DOHH2 (cell line): Measurements from ENCODE around the gene CFAP92.

Source experiments
- H3F3A ChIP-seq: fragments of 200-600 bp; sonication (generic), shearing (Covaris generic); 2 replicates; pipeline ENCODE4 v1.6.0; 2016; ENCODE audit warnings: antibody characterized with exemption, mild to moderate bottlenecking; ENCODE audit not compliant: control insufficient read depth, insufficient read depth
- H3K27ac ChIP-seq: fragments of 200-600 bp; sonication (generic); 2 replicates; pipeline ENCODE4 v1.5.1; 2014; ENCODE audit warnings: low read depth, mild to moderate bottlenecking, low read length, moderate library complexity
- H3K27me3 ChIP-seq: fragments of 200-600 bp; sonication (generic); 2 replicates; pipeline ENCODE4 v1.6.1; 2014; ENCODE audit warnings: mild to moderate bottlenecking, low read length, mixed read lengths; ENCODE audit not compliant: control insufficient read depth
- H3K36me3 ChIP-seq: fragments of 200-600 bp; sonication (generic); 2 replicates; pipeline ENCODE4 v1.6.1; 2014; ENCODE audit warnings: mild to moderate bottlenecking, low read length, moderate library complexity, mixed read lengths; ENCODE audit not compliant: control insufficient read depth
- H3K4me1 ChIP-seq: fragments of 200-600 bp; sonication (generic); 2 replicates; pipeline ENCODE4 v1.6.1; 2014; ENCODE audit warnings: mild to moderate bottlenecking, low read length, mixed read lengths; ENCODE audit not compliant: control insufficient read depth
- H3K4me2 ChIP-seq: fragments of 200-600 bp; sonication (generic); 2 replicates; pipeline ENCODE4 v1.6.0; 2014; ENCODE audit warnings: mild to moderate bottlenecking, low read length, moderate library complexity
- H3K4me3 ChIP-seq: fragments of 200-600 bp; sonication (generic); 2 replicates; pipeline ENCODE4 v1.5.1; 2014; ENCODE audit warnings: mild to moderate bottlenecking, low read length, mixed read lengths
- H3K79me2 ChIP-seq: fragments of 200-600 bp; sonication (generic); 2 replicates; pipeline ENCODE4 v1.6.1; 2014; ENCODE audit warnings: mild to moderate bottlenecking, low read length, mixed read lengths; ENCODE audit not compliant: control insufficient read depth
- H3K9me2 ChIP-seq: fragments of 200-600 bp; sonication (generic); replicated peaks from 2 replicates; pipeline ENCODE4 v1.6.1; 2014; ENCODE audit warnings: mild to moderate bottlenecking, low read length, mixed read lengths; ENCODE audit not compliant: control insufficient read depth
- H3K9me3 ChIP-seq: fragments of 200-600 bp; sonication (generic); 2 replicates; pipeline ENCODE4 v1.6.1; 2014; ENCODE audit warnings: antibody characterized with exemption, low read length, mixed read lengths; ENCODE audit not compliant: control insufficient read depth, insufficient read depth
- H4K20me1 ChIP-seq: fragments of 200-600 bp; sonication (generic); 2 replicates; pipeline ENCODE4 v1.6.0; 2014; ENCODE audit warnings: low read depth, mild to moderate bottlenecking, antibody characterized with exemption, low read length, moderate library complexity; ENCODE audit not compliant: control insufficient read depth, insufficient read depth
- EZH2phosphoT487 ChIP-seq: fragments of 200-600 bp; sonication (generic); IDR thresholded peaks from 2 replicates; pipeline ENCODE4 v1.6.1; 2017; ENCODE audit warnings: borderline replicate concordance, mild to moderate bottlenecking, antibody characterized with exemption, low read length, moderate library complexity, mixed read lengths
- TF ChIP-seq, protein P1 (sequence below): fragments of 200-600 bp; sonication (generic); IDR thresholded peaks from one replicate; pipeline ENCODE4 v1.5.1; 2014; ENCODE audit warnings: antibody characterized with exemption, mild to moderate bottlenecking, low read depth, low read length; ENCODE audit not compliant: poor library complexity, severe bottlenecking

Gene CFAP92

DNA sequence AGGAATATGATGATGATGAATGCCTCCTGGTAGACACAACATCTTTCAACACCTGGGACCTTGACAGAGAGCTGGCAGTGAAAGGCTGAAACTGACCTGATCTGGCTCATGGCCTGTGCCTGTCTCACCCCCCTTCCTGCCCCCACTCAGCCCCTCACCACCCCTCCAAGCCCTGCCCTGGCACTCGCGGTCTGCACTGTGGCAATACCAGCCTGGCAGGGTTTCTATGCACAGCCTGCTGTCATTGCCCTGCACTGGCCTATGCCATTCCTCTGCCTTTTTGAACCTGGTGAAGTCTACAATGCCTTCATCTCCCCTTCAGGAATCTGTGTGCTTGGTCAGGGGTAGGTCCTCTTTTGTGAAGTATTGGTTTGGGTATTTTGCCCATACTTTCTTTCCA, 58.0 kb downstream of the CFAP92 start:
- H3K9me2 ChIP-seq = no peaks in the 10 kb centered on the region
- TF ChIP-seq EZH2phosphoT487 = no peak
- TF ChIP-seq, protein P1, sequence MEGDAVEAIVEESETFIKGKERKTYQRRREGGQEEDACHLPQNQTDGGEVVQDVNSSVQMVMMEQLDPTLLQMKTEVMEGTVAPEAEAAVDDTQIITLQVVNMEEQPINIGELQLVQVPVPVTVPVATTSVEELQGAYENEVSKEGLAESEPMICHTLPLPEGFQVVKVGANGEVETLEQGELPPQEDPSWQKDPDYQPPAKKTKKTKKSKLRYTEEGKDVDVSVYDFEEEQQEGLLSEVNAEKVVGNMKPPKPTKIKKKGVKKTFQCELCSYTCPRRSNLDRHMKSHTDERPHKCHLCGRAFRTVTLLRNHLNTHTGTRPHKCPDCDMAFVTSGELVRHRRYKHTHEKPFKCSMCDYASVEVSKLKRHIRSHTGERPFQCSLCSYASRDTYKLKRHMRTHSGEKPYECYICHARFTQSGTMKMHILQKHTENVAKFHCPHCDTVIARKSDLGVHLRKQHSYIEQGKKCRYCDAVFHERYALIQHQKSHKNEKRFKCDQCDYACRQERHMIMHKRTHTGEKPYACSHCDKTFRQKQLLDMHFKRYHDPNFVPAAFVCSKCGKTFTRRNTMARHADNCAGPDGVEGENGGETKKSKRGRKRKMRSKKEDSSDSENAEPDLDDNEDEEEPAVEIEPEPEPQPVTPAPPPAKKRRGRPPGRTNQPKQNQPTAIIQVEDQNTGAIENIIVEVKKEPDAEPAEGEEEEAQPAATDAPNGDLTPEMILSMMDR = no peak
- H3K4me1 ChIP-seq = no peaks in the 10 kb centered on the region
- H3K4me3 ChIP-seq = no peak overlapping the region
- H3F3A ChIP-seq = no peaks in the 10 kb centered on the region
- H3K4me2 ChIP-seq = no peak overlapping the region
- H3K27ac ChIP-seq = no peak overlapping the region
- H3K79me2 ChIP-seq = no peaks in the 10 kb centered on the region
- H3K27me3 ChIP-seq = peaks cover 5% of the 10 kb centered on the region
- no peaks in the 10 kb centered on the region for H4K20me1 ChIP-seq
- no peaks in the 10 kb centered on the region for H3K9me3 ChIP-seq
- no peaks in the 10 kb centered on the region for H3K36me3 ChIP-seq

DNA sequence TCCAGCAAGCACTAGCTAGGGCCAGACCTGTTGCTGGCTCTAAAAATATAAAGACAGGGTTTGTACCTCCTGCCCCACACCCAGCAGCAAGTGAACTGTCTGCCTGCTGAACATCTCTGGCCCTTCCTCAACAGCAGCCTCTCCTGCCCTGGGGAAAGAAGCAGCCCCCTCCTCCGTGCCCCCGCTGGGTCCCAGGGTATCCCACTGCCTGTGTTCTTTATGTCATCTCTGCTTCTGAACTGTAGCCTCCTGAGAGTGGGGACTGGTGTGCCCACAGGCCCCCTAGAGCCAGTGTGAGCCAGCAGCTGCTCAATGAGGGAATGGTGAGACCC, 60.0 kb downstream of the CFAP92 start:
- Histone ChIP-seq H3K4me2 (no peak overlapping the region), H3K4me3 (no peak overlapping the region), H3K27me3 (no peaks in the 10 kb centered on the region; the same call in 1 of the 2 replicates), H3K79me2 (no peaks in the 10 kb centered on the region), H3K36me3 (no peaks in the 10 kb centered on the region), H3F3A (no peaks in the 10 kb centered on the region), H3K9me3 (no peaks in the 10 kb centered on the region), H3K4me1 (no peaks in the 10 kb centered on the region), H3K9me2 (no peaks in the 10 kb centered on the region), H3K27ac (no peak overlapping the region), H4K20me1 (no peaks in the 10 kb centered on the region)
- no peak for TF ChIP-seq EZH2phosphoT487
- TF ChIP-seq, protein P1 = no peak

DNA sequence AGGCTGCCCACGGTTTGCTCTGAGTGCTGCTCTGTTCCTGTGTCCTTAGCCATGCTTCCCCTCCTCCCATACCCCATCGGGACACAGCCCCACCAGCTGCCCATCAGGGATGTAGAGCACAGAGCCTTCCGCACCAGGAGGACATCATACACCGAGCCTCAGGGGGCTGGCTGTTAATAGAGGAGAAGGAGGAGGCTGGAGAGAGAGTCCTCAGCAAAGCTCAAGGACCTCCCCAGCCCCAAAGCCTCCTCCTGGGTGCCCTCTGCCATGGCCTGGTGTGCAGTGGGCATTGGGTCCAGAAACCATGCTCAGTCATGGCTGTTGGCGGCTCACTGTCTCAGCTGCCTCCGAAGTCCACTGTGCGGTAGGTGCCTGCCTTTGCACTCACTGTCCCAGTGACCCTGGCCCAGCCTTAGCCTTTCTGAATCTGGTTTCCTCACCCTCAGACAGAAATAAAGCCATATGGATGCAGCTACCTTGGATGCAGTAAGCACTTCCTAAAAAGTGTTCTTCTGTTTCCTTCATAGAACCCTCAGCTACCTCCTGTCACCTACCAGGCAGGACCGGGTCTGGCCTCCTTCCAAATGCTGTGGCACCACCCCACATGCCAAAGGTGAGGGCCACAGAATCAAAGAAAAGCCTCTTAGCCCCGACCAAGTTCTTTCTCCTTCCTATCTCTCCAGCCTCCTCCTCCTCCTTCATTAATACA, 60.5 kb downstream of the CFAP92 start:
- Histone ChIP-seq H3K79me2 (no peaks in the 10 kb centered on the region), H3K9me3 (no peaks in the 10 kb centered on the region), H3K27ac (no peak overlapping the region), H3K9me2 (no peaks in the 10 kb centered on the region), H3F3A (no peaks in the 10 kb centered on the region), H3K4me2 (no peak overlapping the region), H3K27me3 (no peaks in the 10 kb centered on the region; the same call in 1 of the 2 replicates), H3K36me3 (no peaks in the 10 kb centered on the region), H4K20me1 (no peaks in the 10 kb centered on the region), H3K4me3 (no peak overlapping the region), H3K4me1 (no peaks in the 10 kb centered on the region)
- no peak for TF ChIP-seq EZH2phosphoT487
- TF ChIP-seq, protein P1 = no peak
